Stimulated activated CD8-positive, alpha-beta memory T cell treated with anti-CD3 and anti-CD28 coated beads, Interleukin-2, amount 100 ng/mL, for 1 hour (primary cell): ENCODE results near the gene ZNF311.
"Not testable (repeated sequence)": the region's sequence is repeated elsewhere in the genome, so short reads cannot be mapped to it uniquely, and the experiment has no call there.

Source experiments
- DNase-seq, 2 donors: peaks; one replicate each; pipeline ENCODE4 v3.0.0-alpha.2; 2020; ENCODE audit warnings: low read depth in 2 of 2

Gene ZNF311

DNA sequence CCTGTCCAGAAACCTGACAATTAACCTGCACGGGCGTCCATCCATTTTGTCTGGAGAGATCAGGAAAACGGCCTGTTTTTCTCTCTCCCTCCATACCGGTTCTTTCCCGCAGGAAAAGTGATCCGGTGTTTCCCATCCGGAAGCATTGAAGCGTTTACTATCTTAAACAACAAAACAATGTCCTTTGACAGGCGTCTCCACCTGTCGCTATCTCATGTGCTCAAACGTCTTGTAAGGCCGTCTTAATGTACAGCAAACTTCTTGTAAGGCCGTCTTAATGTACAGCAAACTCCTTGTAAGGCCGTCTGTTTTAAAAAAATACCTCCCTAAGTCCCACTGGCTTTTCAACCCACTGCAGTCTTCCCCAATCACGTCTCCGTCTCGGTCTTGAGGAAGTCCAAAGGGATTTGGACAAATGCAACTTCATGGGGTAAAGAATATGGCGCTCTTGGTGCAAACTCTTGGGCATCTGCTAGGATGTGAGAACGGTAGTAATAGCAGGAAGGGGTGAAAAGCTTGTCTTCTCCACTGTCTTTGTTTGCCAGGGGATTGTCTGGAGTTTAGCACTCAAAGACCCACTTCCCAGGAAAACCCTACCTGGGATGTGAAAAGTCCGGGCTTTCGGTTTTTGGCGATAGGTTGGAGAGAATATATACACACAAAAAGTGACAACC lies 51.4 kb downstream of the ZNF311 start:
- no peak for DNase-seq

DNA sequence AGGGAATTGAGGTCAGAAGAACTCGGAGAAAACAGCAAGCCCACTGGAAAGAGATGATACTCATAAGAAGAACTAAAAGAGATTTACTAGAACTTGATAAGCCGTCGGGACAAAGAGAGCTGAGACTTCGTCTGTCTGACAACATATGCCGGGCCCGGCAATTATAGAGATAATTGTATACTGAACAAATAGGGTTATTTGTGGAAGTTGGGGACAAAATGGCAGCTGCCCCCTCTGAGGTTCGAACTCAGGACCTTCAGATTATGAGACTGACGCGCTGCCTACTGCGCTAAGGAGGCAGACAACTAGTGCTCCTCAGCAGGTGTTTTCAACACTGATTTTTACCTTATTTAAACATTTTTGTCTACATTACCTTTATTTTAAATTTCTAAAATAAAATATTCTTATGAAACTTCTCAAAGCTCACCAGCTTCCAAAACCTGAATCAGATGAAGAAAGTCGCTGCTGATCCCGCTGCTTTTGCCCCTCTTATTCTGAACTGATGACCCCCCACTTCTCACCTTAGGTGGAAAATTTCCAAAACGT lies 52.0 kb downstream of the ZNF311 start:
- DNase-seq: no peak

DNA sequence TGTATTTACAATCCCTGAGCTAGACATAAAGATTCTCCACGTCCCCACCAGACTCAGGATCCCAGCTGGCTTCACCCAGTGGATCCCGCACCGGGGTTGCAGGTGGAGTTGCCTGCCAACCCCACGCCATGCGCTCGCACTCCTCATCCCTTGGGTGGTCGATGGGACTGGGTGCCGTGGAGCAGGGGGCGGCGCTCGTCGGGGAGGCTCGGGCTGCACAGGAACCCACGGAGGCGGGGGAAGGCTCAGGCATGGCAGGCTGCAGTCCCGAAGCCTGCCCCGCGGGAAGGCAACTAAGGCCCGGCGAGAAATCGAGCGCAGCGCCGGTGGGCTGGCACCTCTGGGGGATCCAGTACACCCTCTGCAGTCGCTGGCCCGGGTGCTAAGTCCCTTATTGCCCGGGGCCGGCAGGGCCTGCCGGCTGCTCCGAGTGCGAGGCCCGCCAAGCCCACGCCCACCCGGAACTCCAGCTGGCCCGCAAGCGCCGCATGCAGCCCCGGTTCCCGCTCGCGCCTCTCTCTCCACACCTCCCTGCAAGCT lies 55.4 kb downstream of the ZNF311 start:
- not testable (repeated sequence) for DNase-seq

DNA sequence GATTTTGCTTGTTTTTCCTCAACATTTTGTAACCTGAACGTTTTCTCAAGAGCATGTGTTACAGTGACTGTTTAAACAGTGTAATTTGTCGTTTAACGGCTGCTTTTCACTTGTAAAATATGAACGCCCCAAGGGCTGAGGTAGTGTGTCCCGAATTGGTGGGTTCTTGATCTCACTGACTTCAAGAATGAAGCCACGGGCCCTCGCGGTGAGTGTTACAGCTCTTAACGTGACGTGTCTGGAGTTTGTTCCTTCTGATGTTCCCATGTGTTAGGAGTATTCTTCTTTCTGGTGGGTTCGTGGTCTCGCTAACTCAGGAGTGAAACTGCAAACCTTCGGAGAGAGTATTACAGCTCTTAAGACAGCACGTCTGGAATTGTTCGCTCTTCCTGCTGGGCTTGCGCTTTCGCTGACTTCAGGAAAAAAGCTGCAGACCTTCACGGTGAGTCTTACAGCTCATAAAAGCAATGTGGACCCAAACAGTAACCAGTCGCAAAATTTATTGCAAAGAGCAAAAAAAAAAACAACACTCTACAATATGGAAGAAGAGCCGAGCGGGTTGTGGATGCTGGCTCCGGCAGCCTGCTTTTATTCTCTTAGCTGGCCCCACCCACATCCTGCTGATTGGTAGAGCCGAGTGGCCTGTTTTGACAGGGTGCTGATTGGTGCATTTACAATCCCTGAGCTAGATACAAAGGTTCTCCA lies 56.2 kb downstream of the ZNF311 start:
- no peak for DNase-seq

DNA sequence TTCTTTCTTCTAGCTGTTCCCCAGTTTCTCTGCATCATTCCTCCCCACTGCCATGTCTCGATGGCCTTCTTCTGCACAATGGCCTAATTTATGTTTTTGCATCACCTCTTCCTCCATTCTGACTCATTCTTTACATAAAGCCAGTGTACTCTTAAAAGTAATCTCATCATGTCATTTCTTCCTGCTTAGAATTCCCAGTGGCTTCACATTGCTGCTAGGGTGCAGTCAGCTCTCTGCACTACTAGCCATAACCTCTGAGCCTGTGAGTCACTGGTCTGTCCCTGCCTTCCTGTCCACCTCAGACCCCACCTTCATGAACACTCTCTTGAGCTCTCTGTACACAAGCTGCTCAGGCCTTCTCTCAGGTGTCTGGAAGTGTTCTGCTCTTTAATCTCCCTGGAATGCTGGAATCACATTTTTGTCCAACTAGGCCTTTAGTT lies 57.3 kb downstream of the ZNF311 start:
- no peak for DNase-seq

DNA sequence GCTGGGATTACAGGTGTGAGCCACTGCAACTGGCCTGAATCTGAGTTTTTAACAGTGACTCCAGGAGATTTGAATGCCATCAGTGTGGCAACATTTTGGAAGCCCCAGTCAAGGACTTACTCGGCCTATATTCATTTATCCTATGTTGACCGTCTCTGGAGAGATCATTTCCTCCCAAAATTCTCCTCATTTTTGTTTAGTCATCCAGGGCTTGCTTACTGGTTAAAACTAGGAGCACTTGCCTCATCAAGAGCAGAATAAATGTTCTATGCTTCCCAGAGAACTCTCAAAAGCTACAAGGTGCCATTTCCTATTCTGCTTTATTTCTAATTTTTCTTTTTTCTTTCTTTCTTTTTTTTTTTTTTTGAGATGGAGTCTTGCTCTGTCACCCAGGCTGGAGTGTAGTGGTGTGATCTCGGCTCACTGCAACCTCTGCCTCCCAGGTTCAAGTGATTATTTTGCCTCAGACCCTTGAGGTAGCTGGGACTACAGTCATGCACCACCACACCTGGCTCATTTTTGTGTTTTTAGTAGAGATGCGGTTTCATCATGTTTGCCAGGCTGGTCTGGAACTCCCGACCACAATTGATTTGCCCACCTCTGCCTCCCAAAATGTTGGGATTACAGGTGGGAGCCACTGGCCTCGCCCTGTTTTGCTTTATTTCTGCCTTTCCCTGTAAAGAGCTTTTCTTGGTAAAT lies 57.9 kb downstream of the ZNF311 start:
- DNase-seq: no peak

DNA sequence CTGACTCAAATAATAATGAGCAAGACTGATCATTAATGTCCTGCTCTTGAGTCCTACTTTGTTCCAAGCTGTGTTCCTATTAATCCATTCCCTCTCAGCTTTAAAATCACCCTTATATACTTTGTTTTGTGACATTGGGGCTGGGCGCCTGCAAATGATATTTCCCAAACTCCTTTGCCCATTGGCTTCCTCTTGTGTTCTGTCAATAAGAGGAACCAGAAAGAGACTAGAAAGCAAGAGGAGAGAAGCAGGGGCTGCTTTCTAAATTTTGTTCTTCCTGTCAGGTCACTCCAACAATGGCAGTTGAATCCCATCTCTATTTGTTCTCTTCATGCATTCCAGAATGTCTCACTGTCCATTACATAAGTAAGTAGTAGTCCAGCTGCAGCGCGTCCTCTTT lies 59.8 kb downstream of the ZNF311 start:
- DNase-seq: no peak
